ENCODE results near the gene SMIM26. TPM values are rescaled to one million over a fixed set of nuclear protein-coding genes. Genes with fewer than 3 reads are reported as not detected.
A peak's percentile ranks its signal among the peaks of the same experiment; 100 is the strongest.
"Not testable (repeated sequence)": the region's sequence is repeated elsewhere in the genome, so short reads cannot be mapped to it uniquely, and the experiment has no call there.

SMIM26 gene, protein sequence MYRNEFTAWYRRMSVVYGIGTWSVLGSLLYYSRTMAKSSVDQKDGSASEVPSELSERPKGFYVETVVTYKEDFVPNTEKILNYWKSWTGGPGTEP
- polyA plus RNA-seq (2011; rRNA removed) (108 and 232 TPM in 2 replicates), polyA minus RNA-seq (2011; rRNA and poly(A)+ RNA removed) (51.1 and 106 TPM in 2 replicates)

DNA sequence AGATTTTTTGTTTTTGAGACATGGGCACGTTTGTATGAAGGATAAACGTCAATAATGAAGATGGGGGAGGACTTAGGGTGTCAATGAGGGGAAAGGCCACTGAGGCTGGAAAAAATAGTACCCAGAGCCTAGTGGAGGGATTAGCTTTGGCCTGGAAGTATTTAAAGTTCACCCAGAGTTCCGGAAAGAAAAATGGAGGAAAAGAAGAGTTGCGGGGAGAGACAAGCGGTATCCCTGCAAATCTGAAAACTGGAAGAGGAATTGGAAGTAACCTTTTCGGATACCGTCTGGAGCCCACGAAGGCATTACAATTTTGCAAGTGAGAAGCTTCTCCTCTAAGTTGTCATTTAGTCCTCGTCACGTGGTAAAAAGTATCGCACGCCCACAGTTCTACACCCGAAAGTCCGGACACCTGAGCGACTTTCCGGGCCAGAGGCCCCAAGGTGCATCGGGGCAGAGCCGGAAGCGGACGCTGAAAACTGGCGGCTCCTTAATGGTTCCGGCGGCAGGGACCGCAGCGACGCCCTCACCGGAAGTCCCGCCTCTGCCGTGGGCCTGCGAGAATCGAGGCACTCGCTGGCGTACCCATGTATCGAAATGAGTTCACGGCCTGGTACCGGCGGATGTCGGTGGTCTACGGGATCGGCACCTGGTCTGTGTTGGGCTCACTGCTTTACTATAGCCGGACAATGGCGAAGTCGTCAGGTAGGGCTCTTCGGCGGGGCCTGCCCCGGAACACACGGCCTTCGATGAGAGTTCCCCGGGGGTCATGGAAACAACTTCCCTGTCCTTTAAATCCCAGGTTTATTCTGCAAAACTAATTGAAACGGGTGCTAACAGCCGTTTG is at the start of gene SMIM26:
Gene SMIM26, plus strand, starts transcription at position 541 of the 847 bp plus-strand sequence. Its CDS starts 47 bp downstream, at position 588.
- H3K27me3 ChIP-seq (ENCODE audit: control insufficient read depth, insufficient read depth, low read length) = no peaks in the 10 kb centered on the region
- CTCF ChIA-PET = no interaction called here

GRCh38 chr20:18522066-18522465 is 45.2 kb upstream of the SMIM26 start:
- CTCF ChIA-PET; H3K27me3 ChIP-seq (ENCODE audit: control insufficient read depth, insufficient read depth, low read length); POLR2A ChIA-PET; DNase-seq (ENCODE audit: low read depth); H3K36me3 ChIP-seq (ENCODE audit: control insufficient read depth, insufficient read depth, low read length); H3K4me3 ChIP-seq (ENCODE audit: low read depth, low read length): not testable (repeated sequence)

More for the DNA sequence above, at the start of gene SMIM26:
- no peaks in the 10 kb centered on the region; the same call in 1 of the 2 replicates for H3K36me3 ChIP-seq (ENCODE audit: control insufficient read depth, insufficient read depth, low read length)
- peak within 1 kb of the TSS; percentile 52 for H3K4me3 ChIP-seq (ENCODE audit: low read depth, low read length)
- no peak for TF ChIP-seq CTCF (IDR thresholded peaks at IDR 0.05; ENCODE audit: insufficient read depth, low read depth, low read length)
- POLR2A ChIA-PET = interaction anchor here (0.6 kb wide), 1 partner anchor 21 kb away, joined by 10 read pairs; no protein-coding TSS in a partner anchor
- peak; percentile 42 for DNase-seq (ENCODE audit: low read depth)

DNA sequence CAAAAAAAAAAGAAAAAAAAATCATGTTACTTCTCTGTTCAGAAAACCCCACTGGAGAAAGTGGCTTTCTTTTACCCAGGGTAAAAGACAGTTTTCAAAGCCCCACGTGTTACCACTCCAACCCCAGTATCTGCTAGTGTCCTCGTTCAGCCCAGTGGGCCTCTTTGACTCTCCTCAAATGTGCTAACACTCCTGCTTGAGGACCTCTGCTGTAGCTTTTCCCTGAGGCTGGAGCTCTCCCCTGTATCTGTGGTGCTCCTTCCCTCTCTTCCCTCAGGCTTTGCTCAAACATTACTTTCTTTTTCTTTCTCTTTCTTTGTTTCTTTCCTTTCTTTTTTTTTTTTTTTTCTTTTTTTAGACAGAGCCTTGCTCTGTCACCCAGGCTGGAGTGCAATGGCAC is 44.2 kb upstream of the SMIM26 start:
- H3K4me3 ChIP-seq (ENCODE audit: low read depth, low read length) = no peak overlapping the region
- no peaks in the 10 kb centered on the region for H3K27me3 ChIP-seq (ENCODE audit: control insufficient read depth, insufficient read depth, low read length)
- ChIA-PET POLR2A (interaction anchor here (0.7 kb wide), 2 partner anchors 115 to 142 kb away, joined by 10 to 15 read pairs; no protein-coding TSS in a partner anchor), CTCF (interaction anchor here (0.7 kb wide), 1 partner anchor 79 kb away, joined by 3 read pairs; no protein-coding TSS in a partner anchor)
- DNase-seq (ENCODE audit: low read depth) = no peak
- H3K36me3 ChIP-seq (ENCODE audit: control insufficient read depth, insufficient read depth, low read length) = peaks cover 8% of the 10 kb centered on the region
- TF ChIP-seq CTCF (IDR thresholded peaks at IDR 0.05; ENCODE audit: insufficient read depth, low read depth, low read length) = no peak

DNA sequence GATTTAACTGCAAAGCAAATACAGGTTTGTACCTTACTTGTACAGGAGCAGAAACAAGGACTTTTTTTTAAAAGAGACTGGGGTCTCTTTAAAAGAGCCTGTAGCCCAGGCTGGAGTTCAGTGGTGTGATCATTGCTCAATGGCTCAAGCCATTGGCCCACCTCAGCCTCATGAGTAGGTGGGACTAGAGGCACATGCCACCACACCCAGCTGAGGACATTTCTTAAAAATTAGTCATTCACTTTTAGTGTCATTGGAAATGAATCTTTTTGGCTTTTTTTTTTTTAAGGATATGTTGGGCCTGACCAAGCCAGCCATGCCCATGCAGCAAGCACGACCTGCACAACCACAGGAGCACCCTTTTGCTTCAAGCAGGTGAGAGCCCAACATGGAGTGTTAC is 42.6 kb upstream of the SMIM26 start:
- peak; percentile 57 for DNase-seq (ENCODE audit: low read depth)
- peaks cover 8% of the 10 kb centered on the region for H3K36me3 ChIP-seq (ENCODE audit: control insufficient read depth, insufficient read depth, low read length)
- TF ChIP-seq CTCF (IDR thresholded peaks at IDR 0.05; ENCODE audit: insufficient read depth, low read depth, low read length) = no peak
- POLR2A ChIA-PET = interaction anchor here (0.7 kb wide), 1 partner anchor 1240 kb away, joined by 4 read pairs; no protein-coding TSS in a partner anchor
- H3K27me3 ChIP-seq (ENCODE audit: control insufficient read depth, insufficient read depth, low read length) = no peaks in the 10 kb centered on the region
- no peak overlapping the region for H3K4me3 ChIP-seq (ENCODE audit: low read depth, low read length)
- CTCF ChIA-PET = no interaction called here

GRCh38 chr20:18526761-18527160 is 40.5 kb upstream of the SMIM26 start:
- H3K27me3 ChIP-seq (ENCODE audit: control insufficient read depth, insufficient read depth, low read length); DNase-seq (ENCODE audit: low read depth); H3K4me3 ChIP-seq (ENCODE audit: low read depth, low read length); POLR2A ChIA-PET: not testable (repeated sequence)
- peaks cover 14% of the 10 kb centered on the region for H3K36me3 ChIP-seq (ENCODE audit: control insufficient read depth, insufficient read depth, low read length)
- CTCF ChIA-PET = interaction anchor here (0.9 kb wide), 1 partner anchor 113 kb away, joined by 3 read pairs; no protein-coding TSS in a partner anchor

- CTCF ChIA-PET = interaction anchor here (0.9 kb wide), 1 partner anchor 113 kb away, joined by 3 read pairs; no protein-coding TSS in a partner anchor
- TF ChIP-seq CTCF (IDR thresholded peaks at IDR 0.05; ENCODE audit: insufficient read depth, low read depth, low read length) = no peak
- Histone ChIP-seq H3K27me3 (ENCODE audit: control insufficient read depth, insufficient read depth, low read length) (no peaks in the 10 kb centered on the region), H3K36me3 (ENCODE audit: control insufficient read depth, insufficient read depth, low read length) (peaks cover 14% of the 10 kb centered on the region), H3K4me3 (ENCODE audit: low read depth, low read length) (no peak overlapping the region)
- POLR2A ChIA-PET = no interaction called here
- DNase-seq (ENCODE audit: low read depth) = no peak
Measured at GRCh38 chr20:18527339-18527738, 39.9 kb upstream of the SMIM26 start.
